ENCODE results near the gene AZIN2. TPM values are rescaled to one million over a fixed set of nuclear protein-coding genes. Genes with fewer than 3 reads are reported as not detected.

AZIN2 gene
- total and polyA plus RNA-seq, 2 experiments from 2014 or later: 2.8 to 4.4 TPM

DNA sequence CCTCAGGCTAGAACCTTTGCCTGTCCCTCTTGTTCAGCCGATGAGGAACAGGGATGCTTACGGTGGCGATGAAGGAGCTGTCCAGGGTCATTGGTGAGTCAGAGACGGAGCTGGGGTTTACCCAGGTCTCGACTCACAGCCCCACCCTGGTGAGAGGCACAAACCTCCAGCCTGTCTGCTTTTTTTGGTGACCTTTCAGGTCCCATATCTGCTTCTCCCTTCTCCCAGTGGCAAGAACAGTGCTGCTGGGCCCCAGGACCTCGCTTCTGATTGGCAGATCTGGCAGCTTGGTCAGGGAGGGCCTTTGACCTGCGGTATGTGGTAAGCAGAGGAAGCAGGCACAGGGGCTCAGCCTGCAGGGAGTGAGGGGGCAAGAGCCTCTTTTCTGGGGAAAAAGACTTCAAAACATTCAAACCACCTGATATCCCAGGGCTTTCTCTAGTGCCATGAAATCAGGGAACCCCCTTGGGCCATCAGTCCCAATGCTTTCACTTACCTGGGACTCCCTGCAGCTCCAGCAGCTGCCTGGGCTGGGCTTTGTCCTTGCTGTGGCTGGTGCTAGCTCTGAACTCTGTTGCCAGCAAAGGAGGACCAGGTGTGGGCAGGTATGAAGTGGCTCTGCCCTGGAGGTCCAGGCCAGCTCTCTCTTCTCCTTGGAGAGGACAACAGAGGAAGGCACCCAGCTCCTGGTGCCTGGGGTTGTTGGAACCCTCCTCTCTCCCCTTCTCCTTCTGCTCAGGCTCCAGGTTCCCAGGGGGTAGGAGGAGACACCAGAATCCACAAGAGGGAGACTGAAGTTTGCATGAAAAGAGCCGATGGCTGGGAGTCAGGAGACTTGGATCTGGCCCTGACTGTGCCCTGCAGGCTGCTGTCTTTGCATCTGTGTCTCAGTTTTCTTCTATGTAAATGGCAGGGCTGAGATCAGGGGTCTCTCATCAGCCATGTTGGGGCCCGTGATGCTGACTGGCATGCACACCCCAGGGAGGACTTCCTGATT is 59.5 kb downstream of the AZIN2 start:
- no peak for TF ChIP-seq EZH2phosphoT487 (IDR thresholded peaks at IDR 0.05; ENCODE audit: insufficient read depth, low read depth)
- no peak for TF ChIP-seq EZH2 (IDR thresholded peaks at IDR 0.05; ENCODE audit: insufficient read depth, poor library complexity, severe bottlenecking)
- no peaks in the 10 kb centered on the region for H3K79me2 ChIP-seq (ENCODE audit: insufficient read depth)
- H3K4me2 ChIP-seq (ENCODE audit: unreplicated experiment): no peak overlapping the region
- no peaks in the 10 kb centered on the region for H3K9me2 ChIP-seq (ENCODE audit: insufficient read depth)
- no peak overlapping the region for H3K27ac ChIP-seq
- H3K27me3 ChIP-seq (replicated peaks; ENCODE audit: insufficient read depth): no peaks in the 10 kb centered on the region
- in situ Hi-C loops (cut with MboI): no loop called here
- H4K20me1 ChIP-seq (ENCODE audit: insufficient read depth): no peaks in the 10 kb centered on the region
- H3F3A ChIP-seq (ENCODE audit: insufficient read depth): no peaks in the 10 kb centered on the region
- no peaks in the 10 kb centered on the region for H3K9me3 ChIP-seq (ENCODE audit: low read depth)
- no peak overlapping the region for H3K9ac ChIP-seq
- no peak overlapping the region for H3K4me3 ChIP-seq
- H2AFZ ChIP-seq: no peak overlapping the region
- 26 to 30% methylated on average over 8 to 9 of the region's 9 CpGs for WGBS, 2 experiments (ENCODE audit: low coverage in 1 of 2, low lambda C conversion rate in 2 of 2, missing lambda C conversion rate in 2 of 2)
- H3K4me1 ChIP-seq (ENCODE audit: insufficient read depth): peaks cover 11% of the 10 kb centered on the region
- H3K36me3 ChIP-seq (ENCODE audit: low read depth): no peaks in the 10 kb centered on the region
- peak; percentile 51 for DNase-seq

DNA sequence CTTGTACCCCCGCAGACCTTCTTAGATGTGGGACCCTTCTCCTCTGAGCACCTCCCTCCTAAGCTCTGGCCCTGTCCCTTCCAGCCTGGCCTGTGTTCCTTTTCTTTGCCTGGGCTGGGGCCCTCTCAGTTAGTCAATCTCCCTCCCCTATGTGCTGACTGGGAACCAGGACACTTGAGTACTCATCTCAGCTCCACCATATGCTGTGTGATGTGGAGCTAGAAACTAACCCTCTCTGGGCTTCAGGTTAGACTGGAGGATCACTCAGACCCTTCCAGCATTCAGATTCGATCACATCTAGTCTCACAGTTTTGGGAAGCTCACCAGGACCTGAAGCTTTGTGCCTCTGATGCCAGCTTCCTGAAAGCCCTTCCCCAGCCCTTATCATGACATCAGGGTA is 60.3 kb downstream of the AZIN2 start:
- no peak overlapping the region for H3K4me2 ChIP-seq (ENCODE audit: unreplicated experiment)
- no peaks in the 10 kb centered on the region for H3K79me2 ChIP-seq (ENCODE audit: insufficient read depth)
- no peak for TF ChIP-seq EZH2 (IDR thresholded peaks at IDR 0.05; ENCODE audit: insufficient read depth, poor library complexity, severe bottlenecking)
- TF ChIP-seq EZH2phosphoT487 (IDR thresholded peaks at IDR 0.05; ENCODE audit: insufficient read depth, low read depth): no peak
- H3K27ac ChIP-seq: no peak overlapping the region
- DNase-seq: no peak
- H3K4me3 ChIP-seq: no peak overlapping the region
- peaks cover 11% of the 10 kb centered on the region for H3K4me1 ChIP-seq (ENCODE audit: insufficient read depth)
- H4K20me1 ChIP-seq (ENCODE audit: insufficient read depth): no peaks in the 10 kb centered on the region
- no peaks in the 10 kb centered on the region for H3K9me3 ChIP-seq (ENCODE audit: low read depth)
- no peaks in the 10 kb centered on the region for H3F3A ChIP-seq (ENCODE audit: insufficient read depth)
- H3K9ac ChIP-seq: no peak overlapping the region
- no peaks in the 10 kb centered on the region for H3K36me3 ChIP-seq (ENCODE audit: low read depth)
- 57 to 69% methylated on average over 2 of the region's 2 CpGs for WGBS, 2 experiments (ENCODE audit: low coverage in 1 of 2, low lambda C conversion rate in 2 of 2, missing lambda C conversion rate in 2 of 2)
- no peak overlapping the region for H2AFZ ChIP-seq
- no peaks in the 10 kb centered on the region for H3K27me3 ChIP-seq (replicated peaks; ENCODE audit: insufficient read depth)
- no peaks in the 10 kb centered on the region for H3K9me2 ChIP-seq (ENCODE audit: insufficient read depth)
- in situ Hi-C loops (cut with MboI): no loop called here

DNA sequence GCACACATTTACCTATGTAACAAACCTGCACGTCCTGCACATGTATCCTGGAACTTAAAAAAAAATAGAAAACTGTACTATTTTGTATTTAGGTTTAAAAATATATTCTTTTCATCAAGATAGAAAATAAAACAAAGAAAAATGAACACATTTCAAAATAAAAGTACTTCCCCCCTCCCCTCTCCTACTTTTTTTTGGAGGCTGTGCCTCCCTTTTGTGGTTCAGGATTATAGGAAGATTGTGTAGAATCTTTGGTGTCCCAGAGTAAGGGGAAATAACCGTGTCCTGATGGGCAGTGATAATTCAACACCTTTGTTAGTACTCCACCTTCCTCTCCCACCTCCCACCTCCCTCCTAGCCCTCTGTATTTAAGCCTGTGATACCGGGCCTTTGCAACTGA is 60.8 kb downstream of the AZIN2 start:
- H4K20me1 ChIP-seq (ENCODE audit: insufficient read depth): no peaks in the 10 kb centered on the region
- TF ChIP-seq EZH2 (IDR thresholded peaks at IDR 0.05; ENCODE audit: insufficient read depth, poor library complexity, severe bottlenecking) (no peak), EZH2phosphoT487 (IDR thresholded peaks at IDR 0.05; ENCODE audit: insufficient read depth, low read depth) (no peak)

DNA sequence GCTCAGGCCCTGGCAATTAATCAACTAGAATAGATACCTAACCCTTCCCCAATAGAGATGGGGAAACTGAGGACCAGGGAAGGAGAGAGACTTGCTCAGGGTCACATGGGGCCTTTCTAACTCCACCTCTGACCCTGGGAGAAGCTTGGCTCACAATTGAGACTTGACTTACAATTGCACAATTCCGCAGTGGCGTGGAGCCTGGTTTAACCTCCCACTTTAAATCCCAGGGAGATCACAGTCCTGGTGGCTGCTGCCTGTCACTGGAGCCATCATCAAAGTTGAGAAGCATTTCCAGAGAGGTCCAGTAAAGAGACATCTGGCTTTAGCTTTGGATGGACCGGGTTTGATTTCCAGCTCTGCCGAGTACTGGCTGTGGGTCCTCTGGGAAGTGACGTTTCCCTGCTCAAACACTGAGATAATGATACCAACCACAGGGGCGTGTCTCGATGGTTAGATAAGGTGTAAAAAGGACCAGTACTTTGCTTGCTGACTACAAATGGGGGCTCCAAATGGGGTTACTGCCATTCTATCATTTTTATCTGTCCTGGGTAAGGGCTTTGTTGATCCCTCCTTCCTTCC is 61.6 kb downstream of the AZIN2 start:
- no peaks in the 10 kb centered on the region for H3K36me3 ChIP-seq (ENCODE audit: low read depth)
- H3K27ac ChIP-seq: no peak overlapping the region
- no peaks in the 10 kb centered on the region for H3F3A ChIP-seq (ENCODE audit: insufficient read depth)
- no peaks in the 10 kb centered on the region for H3K9me2 ChIP-seq (ENCODE audit: insufficient read depth)
- no peaks in the 10 kb centered on the region for H3K9me3 ChIP-seq (ENCODE audit: low read depth)
- no peaks in the 10 kb centered on the region for H3K79me2 ChIP-seq (ENCODE audit: insufficient read depth)
- H3K4me2 ChIP-seq (ENCODE audit: unreplicated experiment): no peak overlapping the region
- H3K4me3 ChIP-seq: no peak overlapping the region
- peaks cover 11% of the 10 kb centered on the region for H3K4me1 ChIP-seq (ENCODE audit: insufficient read depth)
- no peak for DNase-seq
- H3K9ac ChIP-seq: no peak overlapping the region
- H4K20me1 ChIP-seq (ENCODE audit: insufficient read depth): no peaks in the 10 kb centered on the region
- WGBS, 2 experiments (ENCODE audit: low coverage in 1 of 2, low lambda C conversion rate in 2 of 2, missing lambda C conversion rate in 2 of 2): 69 to 72% methylated on average over 7 of the region's 7 CpGs
- no peak for TF ChIP-seq EZH2 (IDR thresholded peaks at IDR 0.05; ENCODE audit: insufficient read depth, poor library complexity, severe bottlenecking)
- no peak for TF ChIP-seq EZH2phosphoT487 (IDR thresholded peaks at IDR 0.05; ENCODE audit: insufficient read depth, low read depth)
- in situ Hi-C loops (cut with MboI): no loop called here
- H3K27me3 ChIP-seq (replicated peaks; ENCODE audit: insufficient read depth): no peaks in the 10 kb centered on the region
- no peak overlapping the region for H2AFZ ChIP-seq

More for the DNA sequence above, 60.8 kb downstream of the AZIN2 start:
- Histone ChIP-seq H3K27me3 (replicated peaks; ENCODE audit: insufficient read depth) (no peaks in the 10 kb centered on the region), H3K4me2 (ENCODE audit: unreplicated experiment) (no peak overlapping the region), H3K9me2 (ENCODE audit: insufficient read depth) (no peaks in the 10 kb centered on the region), H2AFZ (no peak overlapping the region), H3K4me3 (no peak overlapping the region), H3K9me3 (ENCODE audit: low read depth) (no peaks in the 10 kb centered on the region), H3K9ac (no peak overlapping the region), H3K4me1 (ENCODE audit: insufficient read depth) (peaks cover 11% of the 10 kb centered on the region), H3K36me3 (ENCODE audit: low read depth) (no peaks in the 10 kb centered on the region), H3K27ac (no peak overlapping the region), H3K79me2 (ENCODE audit: insufficient read depth) (no peaks in the 10 kb centered on the region), H3F3A (ENCODE audit: insufficient read depth) (no peaks in the 10 kb centered on the region)
- no peak for DNase-seq
- in situ Hi-C loops (cut with MboI): no loop called here
- 52 to 54% methylated on average over 3 of the region's 3 CpGs for WGBS, 2 experiments (ENCODE audit: low coverage in 1 of 2, low lambda C conversion rate in 2 of 2, missing lambda C conversion rate in 2 of 2)
